NCI-H146 treated with DMSO at 0.1 percent for 48 hours (cell line): ENCODE results near the gene RUNDC1.
"Not testable (repeated sequence)": the region's sequence is repeated elsewhere in the genome, so short reads cannot be mapped to it uniquely, and the experiment has no call there.

Experiments
- DNase-seq: peaks from one replicate; lab custom pipeline; 2025; ENCODE audit not compliant: unreplicated experiment; lab: John Stamatoyannopoulos, UW

Gene RUNDC1

GRCh38 chr17:42989726-42990652 lies 9.6 kb downstream of the RUNDC1 start:
- DNase-seq = no peak

GRCh38 chr17:42991471-42991870 lies 11.1 kb downstream of the RUNDC1 start:
- no peak for DNase-seq

- no peak for DNase-seq
Measured at GRCh38 chr17:42992872-42993271, 12.5 kb downstream of the RUNDC1 start.

GRCh38 chr17:42993913-42994312 lies 13.5 kb downstream of the RUNDC1 start:
- DNase-seq = not testable (repeated sequence)

- no peak for DNase-seq
Measured at GRCh38 chr17:42997390-42997983, 17.1 kb downstream of the RUNDC1 start.

- peak; percentile 98 for DNase-seq
Measured at GRCh38 chr17:42997984-42998938, 17.9 kb downstream of the RUNDC1 start, which contains the start of gene RPL27. Gene RPL27 (plus strand): TSS chr17:42998419. CDS start chr17:42998751, 332 bp downstream.

GRCh38 chr17:42999003-42999525 lies 18.7 kb downstream of the RUNDC1 start:
- DNase-seq = no peak

GRCh38 chr17:43000894-43001293 lies 20.5 kb downstream of the RUNDC1 start:
- DNase-seq = not testable (repeated sequence)

GRCh38 chr17:43003542-43004172 lies 23.3 kb downstream of the RUNDC1 start:
- no peak for DNase-seq

GRCh38 chr17:43006639-43007551 lies 26.5 kb downstream of the RUNDC1 start, which contains the start of gene IFI35:
Gene IFI35 (plus strand): TSS chr17:43006784. CDS start chr17:43006948, 164 bp downstream.
- DNase-seq = peak; percentile 33

GRCh38 chr17:43010667-43011308 lies 30.4 kb downstream of the RUNDC1 start:
- no peak for DNase-seq

- no peak for DNase-seq
Measured at GRCh38 chr17:43011728-43012472, 31.5 kb downstream of the RUNDC1 start.

GRCh38 chr17:43013296-43013695 lies 32.9 kb downstream of the RUNDC1 start:
- no peak for DNase-seq

- DNase-seq = no peak
Measured at GRCh38 chr17:43014020-43014648, 33.8 kb downstream of the RUNDC1 start.

- no peak for DNase-seq
Measured at GRCh38 chr17:43014649-43015542, 34.5 kb downstream of the RUNDC1 start.

- no peak for DNase-seq
Measured at GRCh38 chr17:43015579-43015978, 35.2 kb downstream of the RUNDC1 start.

- no peak for DNase-seq
Measured at GRCh38 chr17:43016216-43016615, 35.9 kb downstream of the RUNDC1 start.
